Duodenal mucosa (tissue), 2 donors: ENCODE results near the gene AOAH.

ENCODE experiments used
- H3K27ac ChIP-seq: one replicate; pipeline ENCODE4 v1.7.0; 2013; ENCODE audit warnings: low read depth, low read length
- H3K27me3 ChIP-seq, 2 donors: one replicate each; pipeline ENCODE4 v1.7.0; 2013; ENCODE audit warnings: low read length in 2 of 2, control low read depth in 1 of 2; ENCODE audit not compliant: insufficient read depth in 2 of 2, control insufficient read depth in 1 of 2
- H3K36me3 ChIP-seq, 2 donors: one replicate each; pipeline ENCODE4 v1.7.0; 2013; ENCODE audit warnings: low read length in 2 of 2, control low read depth in 1 of 2; ENCODE audit not compliant: insufficient read depth in 2 of 2, control insufficient read depth in 1 of 2
- H3K4me1 ChIP-seq, 2 donors: one replicate each; pipeline ENCODE4 v1.7.0; 2013; ENCODE audit warnings: low read length in 2 of 2, control low read depth in 1 of 2; ENCODE audit not compliant: insufficient read depth in 2 of 2, control insufficient read depth in 1 of 2
- H3K4me3 ChIP-seq, 2 donors: one replicate each; pipeline ENCODE4 v1.7.0; 2013; ENCODE audit warnings: low read length in 2 of 2, low read depth in 1 of 2
- H3K9ac ChIP-seq, 2 donors: one replicate each; pipeline ENCODE4 v1.7.0; 2013; ENCODE audit warnings: low read length in 2 of 2, low read depth in 1 of 2
- H3K9me3 ChIP-seq, 2 donors: one replicate each; pipeline ENCODE4 v1.7.0; 2013; ENCODE audit warnings: low read length in 2 of 2, control low read depth in 1 of 2; ENCODE audit not compliant: control insufficient read depth in 1 of 2

AOAH gene

DNA sequence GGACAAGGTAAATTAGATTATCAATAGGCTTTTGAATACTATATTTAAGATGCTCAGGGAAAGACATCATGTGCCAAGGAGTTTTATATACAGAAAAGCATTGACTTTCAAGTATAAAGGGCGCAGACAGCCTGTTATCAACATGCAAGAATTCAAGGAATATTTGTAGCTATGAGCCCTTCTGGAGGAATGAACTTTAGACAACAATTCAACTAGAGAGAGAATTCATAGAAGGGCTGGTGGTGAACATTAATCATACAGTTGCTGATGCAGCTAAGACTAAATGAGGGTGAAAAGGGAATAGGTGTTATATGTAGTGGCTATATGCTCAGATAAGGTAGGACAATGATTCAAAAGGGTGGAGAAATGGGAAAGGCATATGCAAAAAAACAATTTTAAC is 41.2 kb downstream of the AOAH start:
- no peaks in the 10 kb centered on the region for H3K36me3 ChIP-seq
- no peaks in the 10 kb centered on the region for H3K27me3 ChIP-seq
- peaks cover 13% of the 10 kb centered on the region in 2 donors for H3K4me1 ChIP-seq
- H3K9me3 ChIP-seq: no peaks in the 10 kb centered on the region
- H3K4me3 ChIP-seq: no peak overlapping the region
- no peak overlapping the region for H3K27ac ChIP-seq
- H3K9ac ChIP-seq: no peak overlapping the region

DNA sequence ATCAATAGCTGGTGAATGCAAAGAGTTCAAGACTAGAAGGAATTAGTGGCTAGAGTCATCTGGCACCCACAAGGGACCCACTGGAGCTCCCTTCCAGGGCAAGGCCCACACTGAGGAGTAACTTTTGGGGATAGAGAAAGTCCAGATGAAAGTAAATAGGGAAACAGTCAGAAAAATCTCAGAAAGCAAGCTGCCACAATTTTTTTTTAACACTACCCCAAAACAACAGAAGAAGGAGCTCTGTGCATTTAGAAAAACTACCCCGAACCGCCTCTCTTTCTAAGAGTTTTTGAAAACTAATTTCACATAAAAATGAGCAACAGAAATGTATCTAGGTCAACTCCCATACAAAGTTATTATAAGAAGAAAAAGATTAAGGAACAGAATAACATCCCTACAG is 42.2 kb downstream of the AOAH start:
- H3K4me1 ChIP-seq: peaks cover 13% of the 10 kb centered on the region in 2 donors
- no peak overlapping the region for H3K27ac ChIP-seq
- H3K9me3 ChIP-seq: no peaks in the 10 kb centered on the region
- no peaks in the 10 kb centered on the region for H3K36me3 ChIP-seq
- H3K4me3 ChIP-seq: no peak overlapping the region
- H3K27me3 ChIP-seq: no peaks in the 10 kb centered on the region
- H3K9ac ChIP-seq: no peak overlapping the region

DNA sequence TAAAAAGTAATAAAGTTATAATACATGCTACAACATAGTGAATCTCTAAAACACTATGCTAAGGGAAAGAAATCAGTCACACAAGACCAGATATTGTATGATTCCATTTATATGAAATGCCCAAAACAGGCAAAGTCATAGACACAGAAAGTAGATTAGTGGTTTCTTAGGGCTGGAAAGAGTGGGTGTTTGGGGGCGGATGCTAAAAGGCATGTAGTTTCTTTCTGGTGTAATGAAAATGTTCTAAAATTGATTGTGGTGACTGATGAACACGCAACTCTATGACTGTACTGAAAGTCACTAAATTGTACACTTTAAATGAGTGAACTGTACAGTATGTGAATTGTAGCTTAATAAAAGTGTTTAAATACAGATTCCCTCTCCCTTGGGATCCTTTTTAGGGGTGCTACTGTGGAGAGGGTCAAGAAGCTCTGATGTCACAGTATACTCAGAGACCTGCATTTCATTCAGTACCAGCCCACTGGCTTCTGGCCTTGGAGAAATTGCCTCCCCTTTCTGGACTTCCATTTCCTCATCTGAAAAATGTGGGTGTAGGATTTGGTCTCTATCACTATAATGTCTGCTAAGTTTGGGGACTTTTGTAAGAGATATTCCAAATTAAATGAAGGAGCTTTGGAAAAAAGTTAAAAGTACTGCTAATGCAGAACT is 46.4 kb downstream of the AOAH start:
- Histone ChIP-seq H3K27ac (no peak overlapping the region), H3K4me3 (no peak overlapping the region), H3K9me3 (no peaks in the 10 kb centered on the region), H3K27me3 (no peaks in the 10 kb centered on the region), H3K4me1 (no peaks in the 10 kb centered on the region), H3K9ac (no peak overlapping the region), H3K36me3 (no peaks in the 10 kb centered on the region)

GRCh38 chr7:36673703-36674102 is 50.6 kb downstream of the AOAH start:
- Histone ChIP-seq H3K4me3 (no peak overlapping the region), H3K4me1 (no peaks in the 10 kb centered on the region), H3K27me3 (no peaks in the 10 kb centered on the region), H3K9ac (no peak overlapping the region), H3K36me3 (no peaks in the 10 kb centered on the region), H3K9me3 (no peaks in the 10 kb centered on the region), H3K27ac (no peak overlapping the region)

GRCh38 chr7:36671432-36671829 is 52.9 kb downstream of the AOAH start:
- Histone ChIP-seq H3K9ac (no peak overlapping the region), H3K9me3 (no peaks in the 10 kb centered on the region), H3K27ac (no peak overlapping the region), H3K4me1 (no peaks in the 10 kb centered on the region), H3K4me3 (no peak overlapping the region), H3K27me3 (no peaks in the 10 kb centered on the region), H3K36me3 (no peaks in the 10 kb centered on the region)

GRCh38 chr7:36670585-36671431 is 53.5 kb downstream of the AOAH start:
- Histone ChIP-seq H3K4me3 (no peak overlapping the region), H3K9me3 (no peaks in the 10 kb centered on the region), H3K9ac (no peak overlapping the region), H3K36me3 (no peaks in the 10 kb centered on the region), H3K27me3 (no peaks in the 10 kb centered on the region), H3K4me1 (no peaks in the 10 kb centered on the region), H3K27ac (no peak overlapping the region)

DNA sequence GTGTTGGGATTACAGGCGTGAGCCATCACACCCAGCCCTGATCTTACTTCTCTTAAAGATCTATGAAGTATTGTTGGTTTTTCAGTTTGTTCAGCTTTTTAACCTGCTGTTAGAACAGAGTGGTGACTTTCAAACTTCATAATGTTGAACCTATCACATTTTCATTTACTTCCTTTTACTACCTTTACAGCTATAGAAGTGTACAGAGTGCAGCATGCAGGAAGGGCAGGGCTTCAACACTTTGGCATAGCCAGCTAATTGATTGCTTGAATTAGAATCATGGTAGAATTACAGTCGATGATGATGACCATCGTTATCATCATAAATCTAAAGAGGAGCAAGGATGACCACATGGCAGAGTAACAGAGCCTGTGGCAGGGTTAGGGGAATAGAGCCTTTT is 55.5 kb downstream of the AOAH start:
- no peak overlapping the region for H3K27ac ChIP-seq
- H3K4me3 ChIP-seq: no peak overlapping the region
- H3K9me3 ChIP-seq: no peaks in the 10 kb centered on the region
- H3K27me3 ChIP-seq: no peaks in the 10 kb centered on the region
- H3K36me3 ChIP-seq: no peaks in the 10 kb centered on the region
- H3K4me1 ChIP-seq: no peaks in the 10 kb centered on the region
- H3K9ac ChIP-seq: no peak overlapping the region

DNA sequence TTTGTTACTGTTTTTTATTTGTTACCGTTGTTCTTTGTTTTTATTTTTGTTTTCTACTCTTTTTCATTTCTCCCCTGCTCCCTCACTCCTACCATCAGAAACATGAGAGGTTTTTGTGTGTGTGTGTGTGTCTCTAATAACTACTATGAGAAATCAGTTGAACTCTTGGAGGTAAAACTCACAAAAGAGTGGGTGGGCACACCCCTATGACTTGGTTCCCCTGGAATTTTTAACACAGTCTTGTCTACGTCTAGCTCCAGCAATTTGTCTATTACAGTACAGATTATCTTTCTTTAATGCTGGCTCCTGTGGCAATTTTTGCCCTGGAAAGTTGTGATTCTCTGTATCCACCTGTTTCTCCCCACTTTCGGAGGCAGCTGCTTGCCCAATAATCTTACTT is 56.2 kb downstream of the AOAH start:
- Histone ChIP-seq H3K27me3 (no peaks in the 10 kb centered on the region), H3K27ac (no peak overlapping the region), H3K4me1 (no peaks in the 10 kb centered on the region), H3K36me3 (no peaks in the 10 kb centered on the region), H3K9me3 (no peaks in the 10 kb centered on the region), H3K9ac (no peak overlapping the region), H3K4me3 (no peak overlapping the region)

DNA sequence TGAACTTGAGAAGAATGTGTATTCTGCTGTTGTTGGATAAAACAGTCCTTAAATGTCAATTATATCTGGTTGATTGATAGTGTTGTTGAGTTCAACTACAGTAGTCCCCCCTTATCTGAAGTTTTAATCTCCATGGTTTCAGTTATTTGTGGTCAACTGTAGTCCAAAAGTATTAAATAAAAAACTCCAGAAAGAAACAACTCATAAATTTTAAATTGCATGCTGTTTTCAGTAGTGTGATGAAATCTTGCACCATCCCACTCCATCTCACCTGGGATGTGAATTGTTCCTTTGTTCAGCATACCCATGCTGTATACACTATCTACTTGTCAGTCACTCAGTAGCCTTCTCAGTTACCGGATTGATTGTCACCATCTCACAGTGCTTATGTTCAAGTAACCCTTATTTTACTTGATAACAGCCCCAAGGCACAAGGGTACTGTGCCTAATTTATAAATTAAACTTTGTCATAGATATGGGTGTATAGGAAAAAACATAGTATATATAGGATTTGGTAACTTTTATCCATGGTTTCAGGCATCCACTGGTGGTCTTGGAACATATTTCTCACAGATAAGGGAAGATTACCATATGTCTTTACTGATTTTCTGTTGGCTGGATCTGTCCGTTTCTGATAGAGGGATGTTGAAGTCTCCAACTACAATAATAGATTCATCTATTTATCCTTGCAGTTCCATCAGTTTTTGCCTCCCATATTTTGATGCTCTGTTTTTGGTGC is 57.1 kb downstream of the AOAH start:
- Histone ChIP-seq H3K4me3 (no peak overlapping the region), H3K27me3 (no peaks in the 10 kb centered on the region), H3K4me1 (peaks cover 0 to 2% of the 10 kb centered on the region in 2 donors), H3K36me3 (no peaks in the 10 kb centered on the region), H3K27ac (no peak overlapping the region), H3K9ac (no peak overlapping the region), H3K9me3 (no peaks in the 10 kb centered on the region)

DNA sequence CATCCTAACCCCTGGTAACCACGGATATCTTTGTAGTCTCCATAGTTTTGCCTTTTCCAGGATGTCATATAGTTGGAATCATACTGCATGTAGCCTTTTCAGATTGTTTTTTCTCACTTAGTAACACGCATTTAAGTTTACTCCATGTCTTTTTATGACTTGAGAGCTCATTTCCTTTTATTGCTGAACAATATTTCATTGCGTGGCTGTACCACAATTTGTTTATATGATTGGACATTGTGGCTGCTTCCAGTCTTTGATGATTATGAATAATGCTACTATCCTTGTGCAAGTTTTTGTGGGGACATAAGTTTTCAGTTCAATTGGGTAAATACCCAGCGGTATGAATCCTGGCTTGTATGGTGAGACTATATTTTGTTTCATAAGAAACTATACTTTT is 60.8 kb downstream of the AOAH start:
- peaks cover 8 to 16% of the 10 kb centered on the region in 2 donors for H3K4me1 ChIP-seq
- H3K27ac ChIP-seq: no peak overlapping the region
- H3K36me3 ChIP-seq: no peaks in the 10 kb centered on the region
- H3K27me3 ChIP-seq: no peaks in the 10 kb centered on the region
- H3K4me3 ChIP-seq: no peak overlapping the region
- no peak overlapping the region for H3K9ac ChIP-seq
- no peaks in the 10 kb centered on the region for H3K9me3 ChIP-seq
